GM21737 (cell line): ENCODE results near the gene TIPRL.

ENCODE experiments used
- ATAC-seq: cut with Tn5 transposase; IDR thresholded peaks from one replicate; pipeline ENCODE4 v1.9.1; 2021; ENCODE audit warnings: mild to moderate bottlenecking, moderate library complexity; ENCODE audit not compliant: unreplicated experiment

TIPRL gene

GRCh38 chr1:168210312-168210711 lies 31.6 kb downstream of the TIPRL start:
- no peak for ATAC-seq

- ATAC-seq, result no peak
Measured at GRCh38 chr1:168213349-168213748, 34.6 kb downstream of the TIPRL start.

GRCh38 chr1:168216171-168216570 lies 37.4 kb downstream of the TIPRL start:
- no peak for ATAC-seq

GRCh38 chr1:168217664-168218063 lies 38.9 kb downstream of the TIPRL start:
- no peak for ATAC-seq

- no peak for ATAC-seq
Measured at GRCh38 chr1:168218658-168219057, 39.9 kb downstream of the TIPRL start.

- ATAC-seq, result no peak
Measured at GRCh38 chr1:168220470-168220871, 41.7 kb downstream of the TIPRL start.

- ATAC-seq, result no peak
Measured at GRCh38 chr1:168221275-168221674, 42.5 kb downstream of the TIPRL start.

GRCh38 chr1:168223261-168223660 lies 44.5 kb downstream of the TIPRL start:
- ATAC-seq, result no peak

- no peak for ATAC-seq
Measured at GRCh38 chr1:168223681-168224540, 45.1 kb downstream of the TIPRL start.

GRCh38 chr1:168224991-168225390 lies 46.2 kb downstream of the TIPRL start:
- no peak for ATAC-seq

GRCh38 chr1:168225476-168226190 lies 46.9 kb downstream of the TIPRL start, which contains the start of gene SFT2D2:
TSS of gene SFT2D2 (plus strand) at chr1:168226004. CDS start at chr1:168226080, 76 bp downstream.
- ATAC-seq, result peak; percentile 75

- no peak for ATAC-seq
Measured at GRCh38 chr1:168227620-168228019, 48.9 kb downstream of the TIPRL start.

GRCh38 chr1:168229893-168230292 lies 51.1 kb downstream of the TIPRL start:
- no peak for ATAC-seq

- ATAC-seq, result no peak
Measured at GRCh38 chr1:168230709-168231108, 51.9 kb downstream of the TIPRL start.

GRCh38 chr1:168234846-168235547 lies 56.2 kb downstream of the TIPRL start:
- peak; percentile 69 for ATAC-seq

- peak; percentile 7 for ATAC-seq
Measured at GRCh38 chr1:168235548-168235885, 56.8 kb downstream of the TIPRL start.

GRCh38 chr1:168235937-168236336 lies 57.2 kb downstream of the TIPRL start:
- no peak for ATAC-seq

- no peak for ATAC-seq
Measured at GRCh38 chr1:168236836-168237611, 58.3 kb downstream of the TIPRL start.

- no peak for ATAC-seq
Measured at GRCh38 chr1:168243198-168243597, 64.4 kb downstream of the TIPRL start.

- ATAC-seq, result no peak
Measured at GRCh38 chr1:168243636-168244212, 65.0 kb downstream of the TIPRL start.
